8988T (cell line): ENCODE results near the gene RAP2A.
A peak's percentile ranks its signal among the peaks of the same experiment; 100 is the strongest.

Source experiments
- DNase-seq: peaks from one replicate; pipeline ENCODE4 v3.0.0; 2011

The RAP2A gene

GRCh38 chr13:97433727-97434396 is at the start of gene RAP2A:
RAP2A (plus strand) TSS chr13:97434169; CDS start chr13:97434471, 302 bp downstream.
- DNase-seq: peak; percentile 56

GRCh38 chr13:97384371-97384770 is 49.6 kb upstream of the RAP2A start:
- DNase-seq: no peak

- DNase-seq: no peak
Observed at GRCh38 chr13:97385146-97385545, 48.8 kb upstream of the RAP2A start.

- DNase-seq: no peak
Observed at GRCh38 chr13:97385854-97386253, 48.1 kb upstream of the RAP2A start.

GRCh38 chr13:97386801-97387484 is 47.0 kb upstream of the RAP2A start:
- DNase-seq: no peak

GRCh38 chr13:97387485-97387839 is 46.5 kb upstream of the RAP2A start:
- DNase-seq: no peak

- DNase-seq: no peak
Observed at GRCh38 chr13:97387890-97388289, 46.1 kb upstream of the RAP2A start.

- no peak for DNase-seq
Observed at GRCh38 chr13:97388373-97388772, 45.6 kb upstream of the RAP2A start.

GRCh38 chr13:97390941-97391600 is 42.9 kb upstream of the RAP2A start:
- DNase-seq: no peak

- DNase-seq: no peak
Observed at GRCh38 chr13:97392020-97392419, 41.9 kb upstream of the RAP2A start.

GRCh38 chr13:97394542-97394941 is 39.4 kb upstream of the RAP2A start:
- DNase-seq: no peak

- no peak for DNase-seq
Observed at GRCh38 chr13:97395447-97396136, 38.4 kb upstream of the RAP2A start.

GRCh38 chr13:97397267-97397666 is 36.7 kb upstream of the RAP2A start:
- DNase-seq: no peak

GRCh38 chr13:97401421-97401820 is 32.5 kb upstream of the RAP2A start:
- no peak for DNase-seq

GRCh38 chr13:97403893-97404750 is 29.8 kb upstream of the RAP2A start:
- DNase-seq: no peak

- no peak for DNase-seq
Observed at GRCh38 chr13:97407540-97407939, 26.4 kb upstream of the RAP2A start.

GRCh38 chr13:97408938-97409337 is 25.0 kb upstream of the RAP2A start:
- DNase-seq: no peak

GRCh38 chr13:97411984-97412383 is 22.0 kb upstream of the RAP2A start:
- DNase-seq: no peak

- DNase-seq: no peak
Observed at GRCh38 chr13:97413694-97414093, 20.3 kb upstream of the RAP2A start.

GRCh38 chr13:97414392-97414791 is 19.6 kb upstream of the RAP2A start:
- DNase-seq: no peak

GRCh38 chr13:97417698-97418097 is 16.3 kb upstream of the RAP2A start:
- DNase-seq: no peak
